Hepatocyte (in vitro differentiated cells): ENCODE measurements around the gene PRKG1. TPM values are rescaled to one million over a fixed set of nuclear protein-coding genes. Genes with fewer than 3 reads are reported as not detected.
"Not testable (repeated sequence)": the region's sequence is repeated elsewhere in the genome, so short reads cannot be mapped to it uniquely, and the experiment has no call there.

Source experiments
- DNase-seq: peaks from one replicate; pipeline ENCODE4 v3.0.0-alpha.2; 2016; ENCODE audit warnings: low spot score
- H2AFZ ChIP-seq: fragments of 200-600 bp; sonication (generic); 2 replicates; pipeline ENCODE4 v1.6.0; 2016; ENCODE audit warnings: antibody characterized with exemption, mild to moderate bottlenecking
- H3K27ac ChIP-seq: fragments of 200-600 bp; sonication (generic); 2 replicates; pipeline ENCODE4 v1.5.1; 2016; ENCODE audit warnings: mild to moderate bottlenecking
- H3K27me3 ChIP-seq: fragments of 200-600 bp; sonication (generic); 2 replicates; pipeline ENCODE4 v1.6.1; 2016
- H3K36me3 ChIP-seq: fragments of 200-600 bp; sonication (generic); replicated peaks from 2 replicates; pipeline ENCODE4 v1.5.1; 2016; ENCODE audit warnings: low read depth; ENCODE audit not compliant: insufficient read depth
- H3K4me1 ChIP-seq: fragments of 200-600 bp; sonication (generic); 2 replicates; pipeline ENCODE4 v1.5.1; 2016; ENCODE audit warnings: mild to moderate bottlenecking, moderate library complexity; ENCODE audit not compliant: insufficient read depth
- H3K4me2 ChIP-seq: fragments of 200-600 bp; sonication (generic); 2 replicates; pipeline ENCODE4 v1.6.0; 2016
- H3K4me3 ChIP-seq: fragments of 200-600 bp; sonication (generic); 2 replicates; pipeline ENCODE4 v1.5.1; 2016; ENCODE audit warnings: mild to moderate bottlenecking
- H3K79me2 ChIP-seq: fragments of 200-600 bp; sonication (generic); 2 replicates; pipeline ENCODE4 v1.6.0; 2017; ENCODE audit warnings: mild to moderate bottlenecking
- H3K9me2 ChIP-seq: fragments of 200-600 bp; sonication (generic); replicated peaks from 2 replicates; pipeline ENCODE4 v1.6.0; 2017; ENCODE audit warnings: mild to moderate bottlenecking; ENCODE audit not compliant: insufficient read depth
- H3K9me3 ChIP-seq: fragments of 200-600 bp; sonication (generic); 2 replicates; pipeline ENCODE4 v1.5.1; 2016; ENCODE audit warnings: low read depth, mild to moderate bottlenecking
- H4K20me1 ChIP-seq: fragments of 200-600 bp; sonication (generic); 2 replicates; pipeline ENCODE4 v1.6.0; 2016; ENCODE audit warnings: mild to moderate bottlenecking; ENCODE audit not compliant: insufficient read depth, poor library complexity, severe bottlenecking
- EZH2 ChIP-seq: fragments of 200-600 bp; sonication (generic); IDR thresholded peaks from 2 replicates; pipeline ENCODE4 v1.6.1; 2016; ENCODE audit warnings: antibody characterized with exemption, mild to moderate bottlenecking, borderline replicate concordance
- EZH2phosphoT487 ChIP-seq: fragments of 200-600 bp; sonication (generic); IDR thresholded peaks from one replicate; pipeline ENCODE4 v1.6.1; 2018; ENCODE audit warnings: antibody characterized with exemption, mild to moderate bottlenecking, low read depth, moderate library complexity; ENCODE audit not compliant: unreplicated experiment, severe bottlenecking
- WGBS: methylation state at CpG from one replicate; pipeline ENCODE4 v1.1.6; 2016; ENCODE audit warnings: low lambda C conversion rate; ENCODE audit errors: missing lambda C conversion rate; 5-methylcytosine and 5-hydroxymethylcytosine counted together
- polyA plus RNA-seq: library from polyadenylated mRNA; unstranded; fragments of >200 nt; fragmentation: Nextera tagmentation; extraction: Ambion mirVana; gene quantifications from 2 replicates; pipeline ENCODE4 v1.2.1, GENCODE V29; 2016
- total RNA-seq: library from RNA; depleted of rRNA; stranded (reverse); fragments of >200 nt; gene quantifications from 2 replicates; pipeline ENCODE4 v1.2.3, GENCODE V29; 2014
- TF ChIP-seq, protein P1 (sequence below): fragments of 200-600 bp; sonication (generic); IDR thresholded peaks from 2 replicates; pipeline ENCODE4 v1.5.1; 2016; ENCODE audit warnings: antibody characterized with exemption, mild to moderate bottlenecking; ENCODE audit not compliant: poor library complexity

The PRKG1 gene
- total and polyA plus RNA-seq, 2 experiments from 2014 or later: 4.0 to 8.1 TPM

DNA sequence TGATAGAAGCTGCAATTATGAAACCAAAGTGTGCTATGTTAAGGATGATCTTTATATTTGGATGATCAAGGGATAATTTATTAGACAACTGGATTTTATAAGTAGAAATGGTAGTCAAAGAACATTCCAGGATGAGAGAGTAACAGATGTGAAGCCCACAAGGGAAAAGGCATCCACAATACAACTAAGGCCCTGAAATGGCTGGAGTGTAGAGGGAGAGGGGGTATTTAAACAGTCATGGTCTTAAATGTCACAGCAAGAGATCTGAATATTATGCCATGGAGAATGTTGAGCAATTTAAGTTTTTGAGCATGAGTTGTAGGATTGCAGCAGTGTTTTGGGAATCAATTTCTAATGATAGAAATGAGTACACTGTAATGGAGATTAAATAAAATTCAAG lies 957.5 kb downstream of the PRKG1 start:
- no peaks in the 10 kb centered on the region for H3K9me3 ChIP-seq
- H3K79me2 ChIP-seq: no peaks in the 10 kb centered on the region
- H3K9me2 ChIP-seq: no peaks in the 10 kb centered on the region
- no peak overlapping the region for H2AFZ ChIP-seq
- no peak for TF ChIP-seq EZH2
- TF ChIP-seq EZH2phosphoT487: no peak
- TF ChIP-seq, protein P1, sequence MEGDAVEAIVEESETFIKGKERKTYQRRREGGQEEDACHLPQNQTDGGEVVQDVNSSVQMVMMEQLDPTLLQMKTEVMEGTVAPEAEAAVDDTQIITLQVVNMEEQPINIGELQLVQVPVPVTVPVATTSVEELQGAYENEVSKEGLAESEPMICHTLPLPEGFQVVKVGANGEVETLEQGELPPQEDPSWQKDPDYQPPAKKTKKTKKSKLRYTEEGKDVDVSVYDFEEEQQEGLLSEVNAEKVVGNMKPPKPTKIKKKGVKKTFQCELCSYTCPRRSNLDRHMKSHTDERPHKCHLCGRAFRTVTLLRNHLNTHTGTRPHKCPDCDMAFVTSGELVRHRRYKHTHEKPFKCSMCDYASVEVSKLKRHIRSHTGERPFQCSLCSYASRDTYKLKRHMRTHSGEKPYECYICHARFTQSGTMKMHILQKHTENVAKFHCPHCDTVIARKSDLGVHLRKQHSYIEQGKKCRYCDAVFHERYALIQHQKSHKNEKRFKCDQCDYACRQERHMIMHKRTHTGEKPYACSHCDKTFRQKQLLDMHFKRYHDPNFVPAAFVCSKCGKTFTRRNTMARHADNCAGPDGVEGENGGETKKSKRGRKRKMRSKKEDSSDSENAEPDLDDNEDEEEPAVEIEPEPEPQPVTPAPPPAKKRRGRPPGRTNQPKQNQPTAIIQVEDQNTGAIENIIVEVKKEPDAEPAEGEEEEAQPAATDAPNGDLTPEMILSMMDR: no peak
- no peak for DNase-seq
- no peak overlapping the region for H3K4me3 ChIP-seq
- no peak overlapping the region for H3K27ac ChIP-seq
- no peak overlapping the region for H3K4me2 ChIP-seq
- no peaks in the 10 kb centered on the region for H3K4me1 ChIP-seq
- H3K36me3 ChIP-seq: no peaks in the 10 kb centered on the region
- no peaks in the 10 kb centered on the region for H4K20me1 ChIP-seq
- H3K27me3 ChIP-seq: no peaks in the 10 kb centered on the region

DNA sequence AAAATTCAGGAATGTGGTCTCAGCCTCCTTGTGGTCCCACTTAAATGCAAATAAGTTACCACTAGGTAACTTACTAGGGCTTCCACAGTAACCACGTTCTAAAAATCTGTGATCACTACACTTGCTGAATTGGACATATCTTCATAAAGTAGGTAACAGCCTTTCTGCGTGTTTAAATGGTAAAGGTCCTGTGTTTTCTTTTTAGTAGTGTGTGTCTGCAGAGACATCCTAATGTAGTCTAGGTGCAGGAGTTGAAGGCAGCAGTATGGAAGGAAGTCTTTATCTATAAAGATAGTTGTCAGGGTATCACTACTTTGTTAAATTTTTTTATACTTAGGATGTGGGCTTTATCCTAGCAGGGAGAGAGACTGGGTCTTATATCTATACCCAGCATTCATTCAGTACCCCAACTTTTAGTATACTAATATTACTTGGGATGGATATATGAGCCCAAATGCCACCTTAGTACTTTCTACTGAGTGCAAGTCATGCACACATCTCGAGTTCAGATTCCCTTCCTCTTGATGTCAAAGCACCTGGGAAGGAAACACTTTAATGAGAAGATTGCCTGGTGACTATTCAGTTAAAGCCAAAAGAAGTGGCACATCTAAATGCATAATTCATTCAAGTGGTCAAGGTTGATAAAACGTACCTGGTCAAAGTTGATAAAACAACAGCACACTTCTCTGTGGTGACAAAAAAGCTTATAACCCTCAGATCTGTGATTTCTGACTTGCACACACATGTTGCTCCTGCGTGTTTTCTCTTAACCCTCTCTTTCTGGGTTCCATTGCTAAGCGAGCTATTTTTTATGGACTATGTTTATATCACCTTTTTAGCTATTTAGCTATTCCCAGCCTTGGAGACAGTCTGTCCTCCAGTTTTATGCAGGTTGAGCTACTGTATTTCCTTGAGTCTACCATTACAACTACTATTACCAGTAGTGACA lies 958.7 kb downstream of the PRKG1 start:
- Histone ChIP-seq H3K4me2 (no peak overlapping the region), H3K4me1 (no peaks in the 10 kb centered on the region), H3K9me2 (no peaks in the 10 kb centered on the region), H3K4me3 (no peak overlapping the region), H3K36me3 (no peaks in the 10 kb centered on the region), H3K79me2 (no peaks in the 10 kb centered on the region), H3K27ac (no peak overlapping the region), H3K9me3 (no peaks in the 10 kb centered on the region), H3K27me3 (no peaks in the 10 kb centered on the region), H2AFZ (no peak overlapping the region), H4K20me1 (no peaks in the 10 kb centered on the region)
- WGBS: 77% methylated on average over 6 of the region's 6 CpGs
- TF ChIP-seq EZH2 (no peak), EZH2phosphoT487 (no peak)
- TF ChIP-seq, protein P1: no peak
- DNase-seq: no peak

DNA sequence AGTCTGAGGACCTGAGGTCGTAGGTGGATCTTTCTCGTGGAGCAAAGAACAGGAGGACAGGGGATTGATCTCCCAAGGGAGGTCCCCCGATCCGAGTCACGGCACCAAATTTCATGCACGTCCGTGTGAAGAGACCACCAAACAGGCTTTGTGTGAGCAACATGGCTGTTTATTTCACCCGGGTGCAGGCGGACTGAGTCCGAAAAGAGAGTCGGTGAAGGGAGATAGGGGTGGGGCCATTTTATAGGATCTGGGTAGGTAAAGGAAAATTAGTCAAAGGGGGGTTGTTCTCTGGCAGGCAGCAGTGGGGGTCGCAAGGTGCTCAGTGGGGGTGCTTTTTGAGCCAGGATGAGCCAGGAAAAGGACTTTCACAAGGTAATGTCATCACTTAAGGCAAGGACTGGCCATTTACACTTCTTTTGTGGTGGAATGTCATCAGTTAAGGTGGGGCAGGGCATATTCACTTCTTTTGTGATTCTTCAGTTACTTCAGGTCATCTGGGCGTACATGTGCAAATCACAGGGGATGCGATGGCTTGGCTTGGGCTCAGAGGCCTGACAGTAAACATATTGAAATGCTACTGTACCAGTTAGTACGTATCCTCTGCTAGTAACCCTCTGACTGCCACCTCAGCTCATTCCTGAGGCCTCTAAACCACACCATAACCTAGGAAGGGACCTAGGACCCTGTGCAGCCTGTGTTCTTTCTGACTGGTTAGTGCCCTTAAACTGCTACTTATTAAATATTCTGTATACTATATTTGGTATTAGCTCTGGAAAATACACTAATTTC lies 964.9 kb downstream of the PRKG1 start:
- H3K27ac ChIP-seq, H3K4me3 ChIP-seq, H3K4me2 ChIP-seq, H3K79me2 ChIP-seq, H3K4me1 ChIP-seq, DNase-seq, H3K36me3 ChIP-seq, H3K9me3 ChIP-seq, H4K20me1 ChIP-seq, H3K9me2 ChIP-seq, H3K27me3 ChIP-seq, H2AFZ ChIP-seq: not testable (repeated sequence)
- 76% methylated on average over 15 of the region's 15 CpGs for WGBS

DNA sequence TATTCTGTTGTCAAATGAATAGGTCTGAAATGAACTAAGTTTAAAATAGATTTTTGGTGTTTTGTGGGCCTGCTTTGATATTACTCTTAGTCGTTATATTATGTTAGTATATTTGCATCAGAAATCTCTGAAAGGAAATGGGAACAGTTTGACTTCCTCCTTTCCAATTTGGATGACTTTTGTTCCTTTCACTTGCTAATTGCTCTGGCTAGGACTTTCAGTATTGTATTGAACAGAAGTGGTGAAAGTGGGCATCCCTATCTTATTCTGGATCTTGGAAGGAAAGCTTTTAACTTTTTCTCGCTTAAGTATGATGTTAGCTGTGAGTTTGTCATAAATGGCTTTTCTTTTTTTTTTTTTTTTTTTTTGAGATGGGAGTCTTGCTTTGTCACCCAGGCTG lies 966.2 kb downstream of the PRKG1 start:
- no peaks in the 10 kb centered on the region for H3K79me2 ChIP-seq
- no peak overlapping the region for H3K4me2 ChIP-seq
- H3K9me3 ChIP-seq: no peaks in the 10 kb centered on the region
- H3K4me3 ChIP-seq: no peak overlapping the region
- H3K36me3 ChIP-seq: no peaks in the 10 kb centered on the region
- no peaks in the 10 kb centered on the region for H4K20me1 ChIP-seq
- no peak for DNase-seq
- no peak for TF ChIP-seq EZH2phosphoT487
- no peak for TF ChIP-seq EZH2
- TF ChIP-seq, protein P1: no peak
- no peak overlapping the region for H2AFZ ChIP-seq
- H3K9me2 ChIP-seq: no peaks in the 10 kb centered on the region
- no peak overlapping the region for H3K27ac ChIP-seq
- H3K4me1 ChIP-seq: peaks cover 4% of the 10 kb centered on the region
- no peaks in the 10 kb centered on the region for H3K27me3 ChIP-seq
- WGBS: 55% methylated on average over 2 of the region's 2 CpGs
